Skeletal muscle satellite cell (primary cell): ENCODE data around the gene LCN12.
A peak's percentile ranks its signal among the peaks of the same experiment; 100 is the strongest.

Experiments
- H3K27me3 ChIP-seq: 2 replicates; pipeline ENCODE4 v1.7.0; 2013; ENCODE audit warnings: low read length; ENCODE audit not compliant: control insufficient read depth, insufficient read depth
- H3K36me3 ChIP-seq: 2 replicates; pipeline ENCODE4 v1.7.0; 2013; ENCODE audit warnings: mild to moderate bottlenecking, control low read depth, low read length; ENCODE audit not compliant: insufficient read depth
- H3K4me1 ChIP-seq: 2 replicates; pipeline ENCODE4 v1.7.0; 2013; ENCODE audit warnings: low read length; ENCODE audit not compliant: control insufficient read depth, insufficient read depth
- H3K4me2 ChIP-seq: 2 replicates; pipeline ENCODE4 v1.7.0; 2013; ENCODE audit warnings: mild to moderate bottlenecking, low read length
- H3K4me3 ChIP-seq: 2 replicates; pipeline ENCODE4 v1.7.0; 2013; ENCODE audit warnings: low read length
- H3K9ac ChIP-seq: 2 replicates; pipeline ENCODE4 v1.7.0; 2013; ENCODE audit warnings: mild to moderate bottlenecking, low read depth, low read length, moderate library complexity
- H3K9me3 ChIP-seq: replicated peaks from 2 replicates; pipeline ENCODE4 v1.7.0; 2013; ENCODE audit warnings: mild to moderate bottlenecking, control low read depth, low read length

LCN12 gene

GRCh38 chr9:136991993-136992818, 40.1 kb downstream of the LCN12 start, which contains the start of gene PAXX:
TSS of gene PAXX (plus strand) at chr9:136992422. CDS start at chr9:136992444, 22 bp downstream.
- Histone ChIP-seq H3K4me3 (peak within 1 kb of the TSS; percentile 88), H3K9me3 (no peaks in the 10 kb centered on the region), H3K4me2 (peak within 1 kb of the TSS; percentile 92), H3K36me3 (no peaks in the 10 kb centered on the region), H3K27me3 (no peaks in the 10 kb centered on the region), H3K4me1 (peaks cover 40% of the 10 kb centered on the region), H3K9ac (peak within 1 kb of the TSS; percentile 78)

DNA sequence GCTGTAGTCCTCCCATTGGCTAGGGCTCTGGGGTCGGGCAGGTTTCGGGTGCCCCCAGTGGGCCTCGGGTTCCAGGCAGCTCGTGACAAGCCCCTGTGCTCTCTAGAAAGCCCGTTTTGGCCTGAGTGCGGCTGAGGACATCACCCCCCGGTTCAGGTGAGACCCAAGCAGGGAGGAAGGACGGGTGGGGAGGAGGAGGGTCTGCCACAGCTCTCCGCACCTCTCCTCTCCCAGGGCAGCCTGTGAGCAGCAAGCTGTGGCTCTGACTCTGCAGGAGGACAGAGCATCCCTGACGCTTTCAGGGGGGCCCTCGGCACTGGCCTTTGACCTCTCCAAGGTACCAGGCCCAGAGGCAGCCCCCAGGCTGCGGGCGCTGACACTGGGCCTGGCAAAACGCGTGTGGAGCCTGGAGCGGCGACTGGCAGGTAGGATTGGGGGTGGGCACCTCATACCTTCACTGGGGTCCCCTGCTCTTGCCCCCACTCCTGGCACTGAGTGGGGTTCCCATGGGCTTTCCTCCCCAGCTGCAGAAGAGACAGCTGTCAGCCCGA, 40.8 kb downstream of the LCN12 start:
- Histone ChIP-seq H3K4me2 (peak overlapping the region; percentile 92), H3K36me3 (no peaks in the 10 kb centered on the region), H3K27me3 (no peaks in the 10 kb centered on the region), H3K9me3 (no peaks in the 10 kb centered on the region), H3K9ac (peak overlapping the region; percentile 78), H3K4me1 (peaks cover 47% of the 10 kb centered on the region), H3K4me3 (peak overlapping the region; percentile 88)

DNA sequence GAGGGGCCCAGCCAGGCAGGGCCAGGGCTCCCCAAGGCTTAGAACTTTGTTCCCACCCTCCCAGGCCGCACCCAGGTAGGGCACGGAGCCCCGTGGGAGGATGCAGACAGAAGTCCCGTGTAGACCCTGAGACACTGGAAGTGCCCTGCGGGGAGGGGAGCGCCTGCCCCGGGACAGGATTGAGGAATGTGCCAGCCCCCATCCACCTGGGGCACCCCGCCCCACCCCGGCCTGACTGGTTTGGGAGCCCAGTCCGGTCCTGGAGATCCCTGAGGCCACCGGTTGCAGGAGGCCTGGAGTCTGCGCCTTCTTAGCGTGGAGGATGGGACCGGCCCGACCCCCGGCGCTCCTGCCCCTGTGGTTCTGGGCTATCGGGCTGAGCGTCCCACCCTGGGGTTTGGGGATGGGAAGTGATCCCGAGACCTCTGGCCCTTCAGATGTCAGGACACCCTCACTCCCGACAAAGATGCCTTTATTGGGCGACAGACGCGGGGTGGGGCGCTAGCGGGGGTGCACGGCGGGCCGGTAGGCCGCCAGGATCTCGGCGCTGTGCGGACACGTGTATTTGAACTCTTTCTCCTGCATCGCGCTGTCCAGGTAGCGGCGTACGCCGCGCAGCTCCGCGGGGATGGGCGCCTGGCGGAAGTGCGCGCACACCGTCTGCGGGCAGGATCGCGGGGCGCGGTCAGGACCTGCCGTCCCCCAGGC, 42.3 kb downstream of the LCN12 start:
- Histone ChIP-seq H3K4me1 (peaks cover 52% of the 10 kb centered on the region), H3K4me2 (peak overlapping the region; percentile 92), H3K9me3 (no peaks in the 10 kb centered on the region), H3K27me3 (no peaks in the 10 kb centered on the region), H3K4me3 (no peak overlapping the region), H3K9ac (no peak overlapping the region), H3K36me3 (no peaks in the 10 kb centered on the region)

GRCh38 chr9:136994888-136995230, 42.8 kb downstream of the LCN12 start:
- Histone ChIP-seq H3K9me3 (no peaks in the 10 kb centered on the region), H3K9ac (no peak overlapping the region), H3K36me3 (no peaks in the 10 kb centered on the region), H3K4me1 (peaks cover 53% of the 10 kb centered on the region), H3K4me3 (no peak overlapping the region), H3K4me2 (peak overlapping the region; percentile 80), H3K27me3 (no peaks in the 10 kb centered on the region)

DNA sequence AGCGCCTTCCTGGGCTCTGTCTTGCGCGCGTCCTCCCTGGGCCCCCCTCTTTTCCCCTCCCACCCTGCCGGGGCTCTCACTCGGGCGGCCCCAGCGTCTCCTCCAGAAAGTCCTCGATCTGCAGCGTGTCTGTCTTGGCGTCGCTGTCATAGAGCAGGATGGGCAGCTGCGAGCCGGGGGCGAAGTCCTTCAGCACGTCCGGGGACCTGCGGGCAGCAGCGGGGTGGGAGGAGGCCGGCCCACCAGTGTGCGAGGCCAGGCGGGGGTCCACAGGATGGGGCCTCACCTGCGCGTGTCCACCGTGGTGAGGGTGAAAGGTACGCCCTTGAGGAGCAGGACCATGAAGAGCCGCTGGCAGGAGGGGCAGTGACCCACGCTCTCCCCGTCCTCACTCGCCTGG, 43.3 kb downstream of the LCN12 start:
- Histone ChIP-seq H3K4me2 (peak overlapping the region; percentile 80), H3K27me3 (no peaks in the 10 kb centered on the region), H3K4me1 (peaks cover 59% of the 10 kb centered on the region), H3K4me3 (no peak overlapping the region), H3K9me3 (no peaks in the 10 kb centered on the region), H3K9ac (no peak overlapping the region), H3K36me3 (no peaks in the 10 kb centered on the region)

- H3K9me3 ChIP-seq: no peaks in the 10 kb centered on the region
- H3K4me3 ChIP-seq: peak overlapping the region; percentile 55
- H3K27me3 ChIP-seq: no peaks in the 10 kb centered on the region
- H3K4me1 ChIP-seq: peaks cover 62% of the 10 kb centered on the region
- peak overlapping the region; percentile 52 for H3K9ac ChIP-seq
- no peaks in the 10 kb centered on the region for H3K36me3 ChIP-seq
- peak overlapping the region; percentile 80 for H3K4me2 ChIP-seq
Measured at GRCh38 chr9:136995772-136996311, 43.8 kb downstream of the LCN12 start.

DNA sequence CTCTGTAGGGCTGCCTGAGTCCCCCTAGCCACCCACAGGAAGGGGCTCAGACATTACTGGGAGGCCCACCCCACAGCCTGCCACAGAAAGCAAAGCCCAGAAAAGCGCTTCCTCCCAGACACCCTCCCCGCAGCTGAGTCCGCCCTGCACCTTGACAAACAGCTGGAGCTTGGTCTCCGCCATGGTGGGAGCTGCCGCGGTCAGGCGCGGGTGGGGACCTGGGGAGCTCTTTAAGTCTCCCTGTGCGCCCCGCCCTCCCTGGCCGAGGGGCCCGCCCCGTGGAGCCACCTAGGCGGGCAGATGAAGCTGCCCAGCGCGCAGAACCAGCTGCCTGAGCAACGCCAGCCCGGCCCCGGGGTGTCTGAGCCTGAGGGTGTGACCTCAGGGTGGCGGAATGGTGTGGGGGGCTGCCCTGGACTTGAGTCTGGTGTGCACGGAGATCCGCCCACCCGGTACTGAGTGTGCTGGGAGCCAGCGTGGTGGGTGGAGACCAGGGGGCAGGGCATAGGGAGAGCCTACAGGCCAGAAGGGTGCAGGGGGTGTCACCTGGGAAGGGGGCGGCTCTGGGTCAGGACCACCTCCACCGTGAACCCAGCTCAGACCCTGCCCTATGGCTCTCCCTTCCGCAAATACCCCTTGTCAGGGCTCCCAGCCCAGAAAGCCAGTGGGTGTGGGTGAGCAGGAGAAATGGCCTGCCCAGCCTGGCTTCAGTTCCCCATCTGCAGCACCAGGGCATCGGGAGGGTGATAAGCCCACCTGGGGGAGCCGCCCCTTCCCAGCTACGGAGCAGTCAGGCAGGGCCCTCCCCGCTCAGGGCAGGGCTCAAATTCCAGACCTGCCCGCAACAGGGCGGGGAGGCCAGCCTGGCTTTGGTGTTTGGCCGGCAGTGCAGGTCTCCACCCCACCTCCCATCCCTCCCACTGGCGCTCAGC, 44.6 kb downstream of the LCN12 start, which contains the start of gene CLIC3:
Gene CLIC3 (minus strand): TSS at position 208 of the 932 bp plus-strand sequence. CDS start 25 bp downstream, at position 183.
- Histone ChIP-seq H3K9me3 (no peaks in the 10 kb centered on the region), H3K9ac (peak within 1 kb of the TSS; percentile 52), H3K27me3 (no peaks in the 10 kb centered on the region), H3K4me2 (peak within 1 kb of the TSS; percentile 80), H3K4me3 (peak within 1 kb of the TSS; percentile 55), H3K4me1 (peaks cover 62% of the 10 kb centered on the region), H3K36me3 (no peaks in the 10 kb centered on the region)

- H3K4me2 ChIP-seq: no peak overlapping the region
- H3K27me3 ChIP-seq: no peaks in the 10 kb centered on the region
- no peaks in the 10 kb centered on the region for H3K9me3 ChIP-seq
- H3K4me1 ChIP-seq: peaks cover 62% of the 10 kb centered on the region
- H3K36me3 ChIP-seq: no peaks in the 10 kb centered on the region
- H3K4me3 ChIP-seq: no peak overlapping the region
- H3K9ac ChIP-seq: no peak overlapping the region
Measured at GRCh38 chr9:136997371-136997770, 45.3 kb downstream of the LCN12 start.

DNA sequence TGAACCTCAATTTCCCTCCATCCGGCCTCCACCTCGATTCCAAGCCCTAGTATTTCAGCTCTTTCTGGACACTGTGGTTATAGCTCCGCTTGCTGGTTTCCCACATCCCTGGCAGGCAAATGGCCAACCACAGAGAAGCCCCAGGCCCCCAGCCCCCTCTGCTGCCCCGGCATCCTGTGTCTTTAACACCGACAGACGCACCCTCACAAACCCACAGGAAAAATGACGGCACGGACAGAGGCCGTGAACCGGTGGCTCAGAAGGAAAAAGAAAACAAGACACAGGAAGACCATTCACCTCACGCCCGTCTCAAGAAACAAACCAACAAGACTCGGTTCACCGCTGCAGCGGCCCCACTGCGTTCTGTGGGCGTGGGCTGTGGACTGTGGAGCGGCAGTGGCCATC, 45.8 kb downstream of the LCN12 start:
- H3K36me3 ChIP-seq: no peaks in the 10 kb centered on the region
- H3K27me3 ChIP-seq: no peaks in the 10 kb centered on the region
- H3K4me3 ChIP-seq: no peak overlapping the region
- no peak overlapping the region for H3K9ac ChIP-seq
- peaks cover 61% of the 10 kb centered on the region for H3K4me1 ChIP-seq
- no peaks in the 10 kb centered on the region for H3K9me3 ChIP-seq
- H3K4me2 ChIP-seq: no peak overlapping the region

- Histone ChIP-seq H3K4me3 (no peak overlapping the region), H3K9ac (no peak overlapping the region), H3K36me3 (no peaks in the 10 kb centered on the region), H3K4me1 (peaks cover 40% of the 10 kb centered on the region), H3K4me2 (peak overlapping the region; percentile 28), H3K9me3 (no peaks in the 10 kb centered on the region), H3K27me3 (no peaks in the 10 kb centered on the region)
Measured at GRCh38 chr9:137000177-137000930, 48.3 kb downstream of the LCN12 start.
